ENCODE data around the gene MAPK8. TPM values are rescaled to one million over a fixed set of nuclear protein-coding genes. Genes with fewer than 3 reads are reported as not detected.

The MAPK8 gene
- polyA plus RNA-seq, 1 experiment, result 75.6 TPM

GRCh38 chr10:48478469-48478868, 172.0 kb downstream of the MAPK8 start:
- no peak for DNase-seq (ENCODE audit: low read depth, low spot score)
- Histone ChIP-seq H3K27me3 (ENCODE audit: control insufficient read depth, insufficient read depth, low read length) (no peaks in the 10 kb centered on the region), H3K27ac (ENCODE audit: low read depth, low read length) (no peak overlapping the region), H3K4me3 (ENCODE audit: low read depth, low read length) (no peak overlapping the region), H3K9me3 (ENCODE audit: control insufficient read depth, insufficient read depth, low read length) (no peaks in the 10 kb centered on the region; the same call in 1 of the 2 replicates)
- POLR2A ChIA-PET, result no interaction called here
- CTCF ChIA-PET, result no interaction called here
- TF ChIP-seq, protein P1, sequence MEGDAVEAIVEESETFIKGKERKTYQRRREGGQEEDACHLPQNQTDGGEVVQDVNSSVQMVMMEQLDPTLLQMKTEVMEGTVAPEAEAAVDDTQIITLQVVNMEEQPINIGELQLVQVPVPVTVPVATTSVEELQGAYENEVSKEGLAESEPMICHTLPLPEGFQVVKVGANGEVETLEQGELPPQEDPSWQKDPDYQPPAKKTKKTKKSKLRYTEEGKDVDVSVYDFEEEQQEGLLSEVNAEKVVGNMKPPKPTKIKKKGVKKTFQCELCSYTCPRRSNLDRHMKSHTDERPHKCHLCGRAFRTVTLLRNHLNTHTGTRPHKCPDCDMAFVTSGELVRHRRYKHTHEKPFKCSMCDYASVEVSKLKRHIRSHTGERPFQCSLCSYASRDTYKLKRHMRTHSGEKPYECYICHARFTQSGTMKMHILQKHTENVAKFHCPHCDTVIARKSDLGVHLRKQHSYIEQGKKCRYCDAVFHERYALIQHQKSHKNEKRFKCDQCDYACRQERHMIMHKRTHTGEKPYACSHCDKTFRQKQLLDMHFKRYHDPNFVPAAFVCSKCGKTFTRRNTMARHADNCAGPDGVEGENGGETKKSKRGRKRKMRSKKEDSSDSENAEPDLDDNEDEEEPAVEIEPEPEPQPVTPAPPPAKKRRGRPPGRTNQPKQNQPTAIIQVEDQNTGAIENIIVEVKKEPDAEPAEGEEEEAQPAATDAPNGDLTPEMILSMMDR (IDR thresholded peaks at IDR 0.05; ENCODE audit: low read depth, low read length), result no peak

- DNase-seq (ENCODE audit: low read depth, low spot score), result no peak
- TF ChIP-seq, protein P1 (IDR thresholded peaks at IDR 0.05; ENCODE audit: low read depth, low read length), result no peak
- H3K27me3 ChIP-seq (ENCODE audit: control insufficient read depth, insufficient read depth, low read length), result no peaks in the 10 kb centered on the region
- CTCF ChIA-PET, result interaction anchor here (0.5 kb wide), 1 partner anchor 672 kb away, joined by 3 read pairs; no protein-coding TSS in a partner anchor
- H3K4me3 ChIP-seq (ENCODE audit: low read depth, low read length), result no peak overlapping the region
- no peaks in the 10 kb centered on the region; the same call in 1 of the 2 replicates for H3K9me3 ChIP-seq (ENCODE audit: control insufficient read depth, insufficient read depth, low read length)
- no peak overlapping the region for H3K27ac ChIP-seq (ENCODE audit: low read depth, low read length)
- POLR2A ChIA-PET, result no interaction called here
These were observed 172.7 kb downstream of the MAPK8 start for GRCh38 chr10:48478980-48479811.

DNA sequence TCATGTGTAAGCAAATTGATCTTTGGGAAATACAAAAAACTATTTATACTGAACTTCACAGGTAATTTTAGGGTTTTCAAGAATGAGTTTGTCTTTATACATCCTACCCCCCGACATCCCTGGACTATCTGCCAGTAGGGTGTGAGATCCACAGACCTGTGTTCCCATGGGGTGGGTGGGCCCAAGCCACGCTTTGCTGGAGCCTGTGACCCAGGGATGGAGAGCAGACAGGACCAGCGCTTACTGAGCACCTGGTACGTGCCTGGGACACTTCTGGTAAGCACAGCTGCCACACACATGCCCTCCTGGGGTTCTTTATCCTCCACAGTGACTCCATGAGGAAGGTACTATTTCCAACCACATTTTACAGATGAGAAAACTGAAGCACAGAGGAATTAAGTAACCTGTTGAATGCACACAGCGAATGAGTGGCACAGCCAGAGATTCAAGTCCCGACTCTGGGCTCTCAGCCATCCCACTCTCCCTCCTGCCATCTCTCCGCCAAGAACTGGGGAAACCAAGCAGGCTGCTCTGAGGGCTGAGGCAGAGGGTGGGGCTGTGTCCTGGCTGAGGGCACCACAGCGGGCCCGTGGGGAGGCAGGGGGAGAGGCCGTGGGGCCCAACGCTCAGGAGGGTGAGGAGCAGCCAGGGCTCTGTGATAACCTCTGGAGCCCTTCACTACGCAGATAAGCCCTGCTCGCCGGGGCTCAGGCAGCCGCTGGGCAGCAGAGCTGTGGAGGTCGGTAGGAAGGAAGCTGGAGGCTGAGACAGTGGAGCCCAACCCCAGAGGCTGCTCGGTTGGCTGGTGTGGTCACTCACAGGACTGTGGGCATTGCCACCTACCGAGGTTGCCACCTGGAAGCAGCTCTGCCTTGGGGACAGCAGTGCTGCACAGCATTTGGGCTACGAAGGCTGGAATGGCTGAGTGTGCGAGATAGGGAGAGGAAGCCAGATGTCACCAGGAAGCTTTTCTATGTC, 174.2 kb downstream of the MAPK8 start:
- no peaks in the 10 kb centered on the region for H3K27me3 ChIP-seq (ENCODE audit: control insufficient read depth, insufficient read depth, low read length)
- no peak overlapping the region for H3K27ac ChIP-seq (ENCODE audit: low read depth, low read length)
- TF ChIP-seq, protein P1 (IDR thresholded peaks at IDR 0.05; ENCODE audit: low read depth, low read length), result no peak
- ChIA-PET POLR2A (no interaction called here), CTCF (no interaction called here)
- no peaks in the 10 kb centered on the region; the same call in 1 of the 2 replicates for H3K9me3 ChIP-seq (ENCODE audit: control insufficient read depth, insufficient read depth, low read length)
- DNase-seq (ENCODE audit: low read depth, low spot score), result no peak
- no peak overlapping the region for H3K4me3 ChIP-seq (ENCODE audit: low read depth, low read length)

DNA sequence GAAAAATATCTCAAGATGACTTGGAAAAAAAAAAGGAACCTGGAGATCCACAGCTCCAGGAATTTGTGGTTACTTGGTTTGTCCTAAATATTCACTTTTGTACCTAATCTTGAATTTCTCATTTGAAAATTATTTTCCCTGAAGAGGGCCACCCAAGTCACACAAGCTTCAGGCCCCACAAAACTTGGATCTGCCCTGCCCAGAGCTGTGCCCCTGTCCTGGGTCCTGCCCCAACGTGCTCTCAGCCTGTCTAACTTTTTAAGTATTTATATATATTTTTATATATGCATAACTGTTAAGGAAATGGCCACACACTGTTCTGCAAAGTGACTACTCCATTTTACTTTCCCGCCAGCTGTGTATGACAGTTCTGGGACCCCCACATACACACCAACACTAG, 174.9 kb downstream of the MAPK8 start:
- no peak overlapping the region for H3K4me3 ChIP-seq (ENCODE audit: low read depth, low read length)
- no peaks in the 10 kb centered on the region; the same call in 1 of the 2 replicates for H3K9me3 ChIP-seq (ENCODE audit: control insufficient read depth, insufficient read depth, low read length)
- POLR2A ChIA-PET, result no interaction called here
- no peak for DNase-seq (ENCODE audit: low read depth, low spot score)
- H3K27ac ChIP-seq (ENCODE audit: low read depth, low read length), result no peak overlapping the region
- TF ChIP-seq, protein P1 (IDR thresholded peaks at IDR 0.05; ENCODE audit: low read depth, low read length), result no peak
- CTCF ChIA-PET, result no interaction called here
- no peaks in the 10 kb centered on the region for H3K27me3 ChIP-seq (ENCODE audit: control insufficient read depth, insufficient read depth, low read length)

Data from AG04450 (cell line).